RWPE1 (cell line): ENCODE results near the gene SH3GL3.

ENCODE experiments used
- CTCF ChIA-PET: fragments of 350-600 bp; sonication (Branson Sonifier 250); formaldehyde crosslinking; extraction: SDS; loops from one replicate; lab custom pipeline; 2021; lab: Yijun Ruan, JAX
- POLR2A ChIA-PET: fragments of 400-600 bp; formaldehyde crosslinking; extraction: SDS; loops from one replicate; lab custom pipeline; 2020; ENCODE audit warnings: antibody characterized with exemption; ENCODE audit not compliant: low non-redundant PET; lab: Yijun Ruan, JAX
- DNase-seq: peaks from one replicate; pipeline ENCODE4 v3.0.0; 2012; ENCODE audit warnings: low spot score
- H3K27ac ChIP-seq: fragments of 450-650 bp; 2 replicates; pipeline ENCODE4 v1.5.1; 2017
- TF ChIP-seq, protein P1 (sequence below): fragments of 450-650 bp; conservative IDR thresholded peaks from 2 replicates; pipeline ENCODE4 v1.5.1; 2017; ENCODE audit warnings: low read depth, mild to moderate bottlenecking

The SH3GL3 gene

GRCh38 chr15:83471307-83471866, 24.2 kb downstream of the SH3GL3 start:
- TF ChIP-seq, protein P1, sequence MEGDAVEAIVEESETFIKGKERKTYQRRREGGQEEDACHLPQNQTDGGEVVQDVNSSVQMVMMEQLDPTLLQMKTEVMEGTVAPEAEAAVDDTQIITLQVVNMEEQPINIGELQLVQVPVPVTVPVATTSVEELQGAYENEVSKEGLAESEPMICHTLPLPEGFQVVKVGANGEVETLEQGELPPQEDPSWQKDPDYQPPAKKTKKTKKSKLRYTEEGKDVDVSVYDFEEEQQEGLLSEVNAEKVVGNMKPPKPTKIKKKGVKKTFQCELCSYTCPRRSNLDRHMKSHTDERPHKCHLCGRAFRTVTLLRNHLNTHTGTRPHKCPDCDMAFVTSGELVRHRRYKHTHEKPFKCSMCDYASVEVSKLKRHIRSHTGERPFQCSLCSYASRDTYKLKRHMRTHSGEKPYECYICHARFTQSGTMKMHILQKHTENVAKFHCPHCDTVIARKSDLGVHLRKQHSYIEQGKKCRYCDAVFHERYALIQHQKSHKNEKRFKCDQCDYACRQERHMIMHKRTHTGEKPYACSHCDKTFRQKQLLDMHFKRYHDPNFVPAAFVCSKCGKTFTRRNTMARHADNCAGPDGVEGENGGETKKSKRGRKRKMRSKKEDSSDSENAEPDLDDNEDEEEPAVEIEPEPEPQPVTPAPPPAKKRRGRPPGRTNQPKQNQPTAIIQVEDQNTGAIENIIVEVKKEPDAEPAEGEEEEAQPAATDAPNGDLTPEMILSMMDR, result no peak
- DNase-seq, result no peak
- CTCF ChIA-PET, result interaction anchor here (0.7 to 0.9 kb wide), 2 partner anchors 16 to 94 kb away, joined by 3 read pairs; no protein-coding TSS in a partner anchor
- POLR2A ChIA-PET, result no interaction called here
- no peak overlapping the region for H3K27ac ChIP-seq

DNA sequence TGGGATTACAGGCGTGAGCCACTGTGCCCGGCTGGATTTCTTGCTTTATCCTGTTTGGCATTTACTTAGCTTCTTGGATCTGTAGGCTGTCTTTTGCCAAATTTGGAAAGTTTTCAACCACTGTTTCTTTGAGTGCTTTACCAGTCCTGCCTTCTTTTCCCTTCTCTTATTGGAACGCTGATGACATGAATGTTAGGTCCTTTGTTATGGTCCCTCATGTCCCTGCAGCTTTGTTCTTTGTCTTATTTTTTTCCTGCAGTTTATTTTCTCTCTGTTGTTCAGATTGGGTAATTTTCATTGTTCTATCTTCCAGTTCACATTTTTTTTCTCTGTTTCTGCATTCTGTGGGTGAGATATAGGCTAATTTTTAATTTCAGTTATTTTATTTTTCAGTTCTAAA, 25.0 kb downstream of the SH3GL3 start:
- ChIA-PET CTCF (interaction anchor here (0.7 to 0.9 kb wide), 2 partner anchors 93 to 533 kb away, joined by 3 to 5 read pairs; no protein-coding TSS in a partner anchor), POLR2A (no interaction called here)
- DNase-seq, result no peak
- TF ChIP-seq, protein P1, result no peak
- no peak overlapping the region for H3K27ac ChIP-seq

GRCh38 chr15:83472797-83473196, 25.7 kb downstream of the SH3GL3 start:
- TF ChIP-seq, protein P1, result no peak
- CTCF ChIA-PET, result interaction anchor here (0.7 kb wide), 1 partner anchor 532 kb away, joined by 5 read pairs; no protein-coding TSS in a partner anchor
- DNase-seq, result no peak
- POLR2A ChIA-PET, result no interaction called here
- H3K27ac ChIP-seq, result no peak overlapping the region

- ChIA-PET CTCF (interaction anchor here (0.7 kb wide), 2 partner anchors 91 to 1237 kb away, joined by 3 read pairs; no protein-coding TSS in a partner anchor), POLR2A (no interaction called here)
- no peak for DNase-seq
- TF ChIP-seq, protein P1, result no peak
- no peak overlapping the region for H3K27ac ChIP-seq
Measured at GRCh38 chr15:83474578-83474977, 27.4 kb downstream of the SH3GL3 start.

DNA sequence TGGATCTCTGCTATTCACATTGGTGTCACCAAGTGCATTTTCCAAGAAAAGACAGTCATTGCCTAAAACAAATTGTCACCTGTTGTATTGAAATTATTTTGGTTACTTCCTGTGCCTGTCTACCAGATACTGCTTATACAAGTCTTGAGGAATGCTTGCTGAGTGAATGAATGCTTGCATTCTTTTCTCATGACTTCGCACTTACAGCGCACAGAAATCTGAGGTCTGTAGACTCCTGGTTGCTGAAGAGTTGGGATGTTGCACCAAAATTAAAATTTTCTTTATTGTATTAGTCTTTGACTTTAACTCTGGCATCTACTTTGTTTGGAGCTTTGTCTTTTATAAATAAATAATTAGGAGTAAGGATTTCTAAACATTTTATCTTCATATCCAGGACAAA, 28.4 kb downstream of the SH3GL3 start:
- ChIA-PET CTCF (interaction anchor here (0.7 kb wide), 1 partner anchor 90 kb away, joined by 3 read pairs; no protein-coding TSS in a partner anchor), POLR2A (no interaction called here)
- TF ChIP-seq, protein P1, result no peak

DNA sequence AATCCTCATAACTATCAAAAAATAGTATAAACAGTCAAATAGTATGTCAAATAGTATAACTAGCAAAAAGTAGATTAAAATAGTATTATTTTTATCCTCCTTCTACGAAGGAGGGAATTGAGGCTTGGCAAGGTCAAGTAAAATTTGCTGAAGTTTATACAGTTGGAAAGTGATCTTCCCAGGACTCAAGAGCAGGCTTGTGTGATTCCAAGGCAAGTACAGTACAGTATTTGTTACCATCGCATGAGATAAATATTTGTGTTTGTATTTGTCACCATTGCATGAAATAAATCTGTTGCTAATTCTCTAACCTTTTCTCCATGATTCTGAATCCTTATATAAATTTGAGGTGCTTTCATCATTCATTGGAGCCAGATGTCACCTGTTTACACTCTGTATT, 28.9 kb downstream of the SH3GL3 start:
- POLR2A ChIA-PET, result no interaction called here
- CTCF ChIA-PET, result no interaction called here
- H3K27ac ChIP-seq, result no peak overlapping the region
- TF ChIP-seq, protein P1, result no peak
- DNase-seq, result no peak

More for the DNA sequence above, 28.4 kb downstream of the SH3GL3 start:
- peak; percentile 70 for DNase-seq
- H3K27ac ChIP-seq, result no peak overlapping the region
